ENCODE data around the gene DOHH.

Gene DOHH

GRCh38 chr19:3467437-3468198, 32.9 kb downstream of the DOHH start:
- TF ChIP-seq FOXP2 (optimal IDR thresholded peaks at IDR 0.05; ENCODE audit: control extremely low read depth, extremely low read length, insufficient read depth): no peak
- TF ChIP-seq POLR2AphosphoS5 (IDR thresholded peaks at IDR 0.05; ENCODE audit: borderline replicate concordance, low read depth, low read length): no peak
- no peak for TF ChIP-seq EZH2 (IDR thresholded peaks at IDR 0.05)
- Histone ChIP-seq H3K27ac (no peak overlapping the region), H3K36me3 (ENCODE audit: insufficient read depth, low read length) (peaks cover 4% of the 10 kb centered on the region), H3K9ac (ENCODE audit: insufficient read length) (no peak overlapping the region), H3K4me3 (no peak overlapping the region), H3K9me3 (ENCODE audit: low read depth, low read length) (no peaks in the 10 kb centered on the region)
- no peak for DNase-seq (ENCODE audit: low read depth, low spot score)

- Histone ChIP-seq H3K27ac (no peak overlapping the region), H3K9ac (ENCODE audit: insufficient read length) (no peak overlapping the region), H3K4me3 (no peak overlapping the region), H3K36me3 (ENCODE audit: insufficient read depth, low read length) (peaks cover 7% of the 10 kb centered on the region), H3K9me3 (ENCODE audit: low read depth, low read length) (no peaks in the 10 kb centered on the region)
- DNase-seq (ENCODE audit: low read depth, low spot score): no peak
- TF ChIP-seq EZH2 (IDR thresholded peaks at IDR 0.05) (no peak), FOXP2 (optimal IDR thresholded peaks at IDR 0.05; ENCODE audit: control extremely low read depth, extremely low read length, insufficient read depth) (no peak), POLR2AphosphoS5 (IDR thresholded peaks at IDR 0.05; ENCODE audit: borderline replicate concordance, low read depth, low read length) (no peak)
Observed at GRCh38 chr19:3466635-3467034, 33.8 kb downstream of the DOHH start.

- H3K27ac ChIP-seq: no peak overlapping the region
- no peak for TF ChIP-seq FOXP2 (optimal IDR thresholded peaks at IDR 0.05; ENCODE audit: control extremely low read depth, extremely low read length, insufficient read depth)
- no peaks in the 10 kb centered on the region for H3K9me3 ChIP-seq (ENCODE audit: low read depth, low read length)
- no peak overlapping the region for H3K9ac ChIP-seq (ENCODE audit: insufficient read length)
- DNase-seq (ENCODE audit: low read depth, low spot score): no peak
- peaks cover 7% of the 10 kb centered on the region for H3K36me3 ChIP-seq (ENCODE audit: insufficient read depth, low read length)
- H3K4me3 ChIP-seq: no peak overlapping the region
Observed at GRCh38 chr19:3465552-3465951, 34.9 kb downstream of the DOHH start.

GRCh38 chr19:3464587-3465235, 35.8 kb downstream of the DOHH start:
- Histone ChIP-seq H3K36me3 (ENCODE audit: insufficient read depth, low read length) (peaks cover 13% of the 10 kb centered on the region), H3K9me3 (ENCODE audit: low read depth, low read length) (no peaks in the 10 kb centered on the region), H3K9ac (ENCODE audit: insufficient read length) (no peak overlapping the region), H3K4me3 (no peak overlapping the region), H3K27ac (no peak overlapping the region)
- TF ChIP-seq FOXP2 (optimal IDR thresholded peaks at IDR 0.05; ENCODE audit: control extremely low read depth, extremely low read length, insufficient read depth): no peak
- no peak for TF ChIP-seq POLR2AphosphoS5 (IDR thresholded peaks at IDR 0.05; ENCODE audit: borderline replicate concordance, low read depth, low read length)
- TF ChIP-seq EZH2 (IDR thresholded peaks at IDR 0.05): no peak
- DNase-seq (ENCODE audit: low read depth, low spot score): no peak

GRCh38 chr19:3463714-3464586, 36.5 kb downstream of the DOHH start:
- H3K36me3 ChIP-seq (ENCODE audit: insufficient read depth, low read length): peaks cover 15% of the 10 kb centered on the region
- DNase-seq (ENCODE audit: low read depth, low spot score): no peak
- no peaks in the 10 kb centered on the region for H3K9me3 ChIP-seq (ENCODE audit: low read depth, low read length)
- no peak overlapping the region for H3K9ac ChIP-seq (ENCODE audit: insufficient read length)
- H3K4me3 ChIP-seq: no peak overlapping the region
- no peak for TF ChIP-seq POLR2AphosphoS5 (IDR thresholded peaks at IDR 0.05; ENCODE audit: borderline replicate concordance, low read depth, low read length)
- TF ChIP-seq FOXP2 (optimal IDR thresholded peaks at IDR 0.05; ENCODE audit: control extremely low read depth, extremely low read length, insufficient read depth): no peak
- no peak for TF ChIP-seq EZH2 (IDR thresholded peaks at IDR 0.05)
- no peak overlapping the region for H3K27ac ChIP-seq

- TF ChIP-seq FOXP2 (optimal IDR thresholded peaks at IDR 0.05; ENCODE audit: control extremely low read depth, extremely low read length, insufficient read depth) (no peak), POLR2AphosphoS5 (IDR thresholded peaks at IDR 0.05; ENCODE audit: borderline replicate concordance, low read depth, low read length) (no peak), EZH2 (IDR thresholded peaks at IDR 0.05) (no peak)
- Histone ChIP-seq H3K9ac (ENCODE audit: insufficient read length) (no peak overlapping the region), H3K4me3 (no peak overlapping the region), H3K9me3 (ENCODE audit: low read depth, low read length) (no peaks in the 10 kb centered on the region), H3K36me3 (ENCODE audit: insufficient read depth, low read length) (peaks cover 15% of the 10 kb centered on the region), H3K27ac (no peak overlapping the region)
- DNase-seq (ENCODE audit: low read depth, low spot score): no peak
Observed at GRCh38 chr19:3462991-3463713, 37.3 kb downstream of the DOHH start.

GRCh38 chr19:3459965-3460582, 40.4 kb downstream of the DOHH start:
- H3K36me3 ChIP-seq (ENCODE audit: insufficient read depth, low read length): peaks cover 22% of the 10 kb centered on the region

More at GRCh38 chr19:3459965-3460582, 40.4 kb downstream of the DOHH start:
- Histone ChIP-seq H3K9ac (ENCODE audit: insufficient read length) (no peak overlapping the region), H3K9me3 (ENCODE audit: low read depth, low read length) (no peaks in the 10 kb centered on the region), H3K4me3 (no peak overlapping the region), H3K27ac (no peak overlapping the region)
- TF ChIP-seq POLR2AphosphoS5 (IDR thresholded peaks at IDR 0.05; ENCODE audit: borderline replicate concordance, low read depth, low read length) (no peak), EZH2 (IDR thresholded peaks at IDR 0.05) (no peak), FOXP2 (optimal IDR thresholded peaks at IDR 0.05; ENCODE audit: control extremely low read depth, extremely low read length, insufficient read depth) (no peak)
- DNase-seq (ENCODE audit: low read depth, low spot score): no peak
